Endothelial cell of umbilical vein (primary cell): Measurements from ENCODE around the gene ZNF599. TPM values are rescaled to one million over a fixed set of nuclear protein-coding genes. Genes with fewer than 3 reads are reported as not detected.
A peak's percentile ranks its signal among the peaks of the same experiment; 100 is the strongest.

Experiments used
- BruUV-seq: library from RNA; stranded (reverse); fragments of 400-500 nt; replicated peaks from 2 replicates; lab custom pipeline; 2021; lab: Mats Ljungman, UMichigan
- CTCF ChIA-PET: fragments of 300-600, 350-600 bp; sonication (Branson Sonifier 250); formaldehyde crosslinking; loops from one replicate; lab custom pipeline; 2021; ENCODE audit warnings: antibody characterized with exemption, inconsistent platforms; lab: Charles Lee
- POLR2A ChIA-PET: fragments of 300-600, 350-600 bp; sonication (Branson Sonifier 250); formaldehyde crosslinking; loops from one replicate; lab custom pipeline; 2021; ENCODE audit warnings: antibody characterized with exemption, inconsistent platforms; lab: Charles Lee
- DNase-seq: peaks from one replicate; pipeline ENCODE4 v3.0.0-alpha.2; 2011; ENCODE audit warnings: low read depth, low spot score
- FAIRE-seq: peaks from 2 replicates; lab custom pipeline; 2011; peaks lifted over from hg19 to GRCh38; lab: Jason Lieb, UNC
- H2AFZ ChIP-seq: 2 replicates; pipeline ENCODE4 v1.6.0; 2012; ENCODE audit warnings: low read depth, low read length, control low read depth, inconsistent platforms
- H3K27ac ChIP-seq: 2 replicates; pipeline ENCODE4 v1.5.1; 2011; ENCODE audit warnings: low read depth, mild to moderate bottlenecking, control low read depth, low read length, moderate library complexity; ENCODE audit not compliant: insufficient read depth
- H3K27me3 ChIP-seq, 2 experiments: 2 replicates each; pipeline versions ENCODE4 v1.6.0 to v1.6.1; 2011; ENCODE audit warnings: low read length in 2 of 2, mixed read lengths in 1 of 2; ENCODE audit not compliant: control insufficient read depth in 2 of 2, insufficient read depth in 2 of 2
- H3K36me3 ChIP-seq, 2 experiments: 2 replicates in 1 of 2; 3 replicates in 1 of 2; pipeline ENCODE4 v1.5.1; 2011; ENCODE audit warnings: low read length in 2 of 2, mild to moderate bottlenecking in 1 of 2, moderate library complexity in 1 of 2; ENCODE audit not compliant: control insufficient read depth in 2 of 2, insufficient read depth in 2 of 2; ENCODE audit errors: extremely low read depth in 1 of 2
- H3K4me1 ChIP-seq: 3 replicates; pipeline ENCODE4 v1.5.1; 2011; ENCODE audit warnings: mild to moderate bottlenecking, low read length; ENCODE audit not compliant: control insufficient read depth, insufficient read depth; ENCODE audit errors: extremely low read depth
- H3K4me2 ChIP-seq: 2 replicates; pipeline ENCODE4 v1.6.1; 2011; ENCODE audit warnings: low read length, control low read depth, mixed read lengths; ENCODE audit not compliant: insufficient read depth
- H3K4me3 ChIP-seq, 3 experiments: fragments of 200-600 bp in 1 of 3; sonication (generic), shearing (Covaris generic) in 1 of 3; replicated peaks in 1 of 3; 2 replicates each; pipeline ENCODE4 v1.5.1; 2011 to 2016; ENCODE audit warnings: control low read depth in 3 of 3, low read length in 3 of 3, mild to moderate bottlenecking in 2 of 3, inconsistent platforms in 1 of 3, low read depth in 1 of 3, moderate library complexity in 1 of 3; ENCODE audit not compliant: insufficient read depth in 1 of 3
- H3K79me2 ChIP-seq: 2 replicates; pipeline ENCODE4 v1.6.0; 2012; ENCODE audit warnings: low read length, inconsistent platforms; ENCODE audit not compliant: control insufficient read depth, insufficient read depth
- H3K9ac ChIP-seq: replicated peaks from 2 replicates; pipeline ENCODE3; 2011; ENCODE audit warnings: low read length, control low read depth; ENCODE audit not compliant: insufficient read depth; ENCODE audit errors: extremely low read depth
- H3K9me1 ChIP-seq: replicated peaks from 3 replicates; pipeline ENCODE4 v1.6.0; 2011; ENCODE audit warnings: mild to moderate bottlenecking, low read length; ENCODE audit not compliant: control insufficient read depth, insufficient read depth; ENCODE audit errors: extremely low read depth
- H3K9me3 ChIP-seq: replicated peaks from 2 replicates; pipeline ENCODE4 v1.5.1; 2012; ENCODE audit warnings: low read length, inconsistent platforms; ENCODE audit not compliant: control insufficient read depth, insufficient read depth
- H4K20me1 ChIP-seq: replicated peaks from 2 replicates; pipeline ENCODE3; 2011; ENCODE audit warnings: mild to moderate bottlenecking, low read length; ENCODE audit not compliant: control insufficient read depth, insufficient read depth; ENCODE audit errors: extremely low read depth
- CTCF ChIP-seq, 2 donors: IDR thresholded peaks; 1 replicate in 1 of 2; 2 replicates in 1 of 2; pipeline ENCODE4 v1.5.1; 2011; ENCODE audit warnings: low read length in 2 of 2, mild to moderate bottlenecking in 2 of 2, moderate library complexity in 2 of 2, control low read depth in 1 of 2, inconsistent platforms in 1 of 2, low read depth in 1 of 2; ENCODE audit not compliant: insufficient read depth in 1 of 2; ENCODE audit errors: extremely low read depth in 1 of 2
- EZH2 ChIP-seq: IDR thresholded peaks from 2 replicates; pipeline ENCODE4 v1.6.1; 2012; ENCODE audit warnings: borderline replicate concordance, low read depth, mild to moderate bottlenecking, moderate library complexity, low read length, inconsistent platforms; ENCODE audit not compliant: severe bottlenecking
- FOS ChIP-seq: IDR thresholded peaks from 2 replicates; pipeline ENCODE4 v1.6.1; 2011; ENCODE audit warnings: mild to moderate bottlenecking, low read length, moderate library complexity, borderline replicate concordance; ENCODE audit not compliant: insufficient read depth
- GATA2 ChIP-seq: IDR thresholded peaks from 2 replicates; pipeline ENCODE4 v1.7.0; 2011; ENCODE audit warnings: low read depth, mild to moderate bottlenecking, moderate library complexity, mixed read lengths, low read length; ENCODE audit not compliant: insufficient read length, insufficient read depth
- JUN ChIP-seq: IDR thresholded peaks from 2 replicates; pipeline ENCODE4 v1.6.1; 2011; ENCODE audit warnings: borderline replicate concordance, low read depth; ENCODE audit not compliant: insufficient read length, insufficient read depth
- MAX ChIP-seq: IDR thresholded peaks from 2 replicates; pipeline ENCODE4 v1.6.1; 2011; ENCODE audit not compliant: insufficient read depth, insufficient read length
- MYC ChIP-seq: IDR thresholded peaks from one replicate; pipeline ENCODE4 v1.6.1; 2011; ENCODE audit warnings: mild to moderate bottlenecking, low read depth, low read length
- POLR2A ChIP-seq: IDR thresholded peaks from 2 replicates; pipeline ENCODE4 v1.6.1; 2012; ENCODE audit warnings: low read depth, mild to moderate bottlenecking, control low read depth, low read length
- POLR2AphosphoS5 ChIP-seq: IDR thresholded peaks from 2 replicates; pipeline ENCODE4 v1.6.1; 2012; ENCODE audit warnings: low read depth, mild to moderate bottlenecking, control low read depth, low read length, moderate library complexity; ENCODE audit not compliant: insufficient read depth
- dilution Hi-C: fragments of 300-500 bp; cut with MboI; formaldehyde crosslinking; loops from one replicate; pipeline ENCODE4 v1.15.0; 2019; ENCODE audit warnings: low sequenced_read_pairs; ENCODE audit not compliant: extremely low pct_ligation_motif_present
- intact Hi-C: fragments of 100-400 bp; cut with micrococcal nuclease; formaldehyde crosslinking; loops from one replicate; pipeline ENCODE4 v1.10.0; 2022
- polyA plus RNA-seq, 4 experiments: library from polyadenylated mRNA; depleted of rRNA in 3 of 4; stranded (reverse) in 3 of 4; unstranded in 1 of 4; fragments of >200 nt; gene quantifications; 2 replicates each; pipeline versions ENCODE4 v1.2.1 to v1.2.3, GENCODE V29; 2011 to 2012; ENCODE audit warnings: missing spikeins in 1 of 4
- total RNA-seq: library from RNA; stranded (reverse); gene quantifications from 2 replicates; pipeline ENCODE4 v1.2.3, GENCODE V29; 2021

ZNF599 gene
- total and polyA plus RNA-seq, 2 donors (not counting 3 experiments of a cell fraction or from before 2014, with no cell fraction given) = 4.5 to 7.3 TPM

GRCh38 chr19:34733266-34733745, 39.7 kb downstream of the ZNF599 start:
- H3K4me3 ChIP-seq = peak overlapping the region; percentile 64 to 82 (median 75)
- BruUV-seq = TSS peak; percentile 94
- peak overlapping the region; percentile 85 for H3K27ac ChIP-seq
- peak overlapping the region; percentile 91 for H3K4me2 ChIP-seq
- FAIRE-seq (no peak), DNase-seq (no peak)
- CTCF ChIA-PET = interaction anchor here (1.1 kb wide), 2 partner anchors 38 to 105 kb away, joined by 3 to 5 read pairs; no protein-coding TSS in a partner anchor
- H3K9ac ChIP-seq = peak overlapping the region; percentile 84
- no peaks in the 10 kb centered on the region for H3K36me3 ChIP-seq
- intact Hi-C loops = loop anchor here (10.0 kb wide), 1 partner anchor 191 kb away; the partner anchor contains the start of gene ZNF30
- H3K79me2 ChIP-seq = no peaks in the 10 kb centered on the region
- dilution Hi-C loops = no loop called here
- POLR2A ChIA-PET = interaction anchor here (0.6 kb wide), 1 partner anchor 408 kb away, joined by 5 read pairs; no protein-coding TSS in a partner anchor
- H2AFZ ChIP-seq = peak overlapping the region; percentile 99
- H3K27me3 ChIP-seq = no peaks in the 10 kb centered on the region
- H3K9me3 ChIP-seq = no peaks in the 10 kb centered on the region
- no peaks in the 10 kb centered on the region for H3K9me1 ChIP-seq
- peaks cover 3% of the 10 kb centered on the region for H3K4me1 ChIP-seq
- TF ChIP-seq GATA2 (no peak), MYC (peak; percentile 24), MAX (peak; percentile 49), POLR2AphosphoS5 (no peak), JUN (no peak), CTCF (IDR thresholded peaks at IDR 0.05; ENCODE audit: extremely low read depth in 1 of 2, insufficient read depth in 1 of 2, low read depth in 1 of 2, low read length in 2 of 2) (no peak), EZH2 (no peak), FOS (no peak), POLR2A (no peak)
- H4K20me1 ChIP-seq = no peaks in the 10 kb centered on the region
